Activated CD4-positive, alpha-beta T cell treated with anti-CD3 and anti-CD28 coated beads, Interleukin-2, amount 50 U/mL, for 16 hours (primary cell): ENCODE data around the gene APOBEC3H.

ENCODE experiments used
- DNase-seq: peaks from one replicate; pipeline ENCODE4 v3.0.0-alpha.2; 2020

APOBEC3H gene

GRCh38 chr22:39138357-39138997, 41.4 kb downstream of the APOBEC3H start:
- no peak for DNase-seq

DNA sequence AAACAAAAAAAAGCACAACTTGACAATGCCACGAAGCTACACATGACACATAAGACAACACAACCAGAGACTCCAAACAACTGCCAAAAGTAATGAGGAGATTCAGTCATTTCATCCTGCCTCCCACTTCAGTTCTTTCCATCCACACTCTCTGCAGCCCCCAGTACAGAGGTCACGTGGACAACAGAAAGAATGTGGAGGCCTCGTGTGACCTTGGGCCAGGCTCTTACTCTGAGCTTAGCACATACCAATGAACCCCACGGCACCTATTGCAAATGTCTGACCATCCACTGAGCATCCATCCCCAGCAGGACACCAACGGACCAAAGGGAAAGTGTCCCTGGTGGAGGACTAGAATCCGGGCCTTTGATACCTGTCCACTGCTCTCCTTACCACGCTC, 42.9 kb downstream of the APOBEC3H start:
- no peak for DNase-seq

- no peak for DNase-seq
Measured at GRCh38 chr22:39142088-39142680, 45.1 kb downstream of the APOBEC3H start.

DNA sequence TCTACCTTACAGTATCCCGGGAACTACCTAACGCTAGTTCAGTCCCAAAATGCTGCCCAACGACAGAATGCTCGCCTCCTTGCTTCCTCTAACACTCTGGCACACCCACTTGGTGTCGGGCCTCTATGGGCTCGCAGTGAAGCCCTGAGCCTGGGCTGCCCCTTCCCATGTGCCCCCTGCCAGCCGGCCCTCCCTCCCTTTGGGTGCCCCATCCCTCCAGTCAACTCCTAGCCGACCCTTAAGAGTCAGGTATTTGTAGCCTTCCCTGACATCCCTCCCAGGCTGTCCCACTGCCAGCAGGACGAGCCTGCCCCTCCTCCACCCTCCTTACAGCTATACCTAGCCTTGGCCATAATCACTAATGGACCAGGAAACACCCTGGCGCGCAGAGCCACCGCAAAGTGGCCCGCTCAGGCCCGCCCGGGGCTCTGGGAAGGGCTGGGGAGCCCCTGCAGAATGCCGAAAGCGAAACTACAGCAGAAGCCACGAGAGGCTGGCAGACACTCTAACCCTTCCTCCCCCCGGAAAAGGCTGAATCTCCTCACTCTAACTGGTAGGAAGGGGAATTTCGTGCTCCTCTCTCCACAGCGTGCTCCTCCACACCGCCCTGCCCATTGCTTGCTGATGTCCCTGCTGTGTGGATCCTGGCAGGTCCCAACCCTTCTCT, 47.2 kb downstream of the APOBEC3H start:
- peak; percentile 74 for DNase-seq

- DNase-seq = no peak
Measured at GRCh38 chr22:39146256-39147101, 49.4 kb downstream of the APOBEC3H start.

DNA sequence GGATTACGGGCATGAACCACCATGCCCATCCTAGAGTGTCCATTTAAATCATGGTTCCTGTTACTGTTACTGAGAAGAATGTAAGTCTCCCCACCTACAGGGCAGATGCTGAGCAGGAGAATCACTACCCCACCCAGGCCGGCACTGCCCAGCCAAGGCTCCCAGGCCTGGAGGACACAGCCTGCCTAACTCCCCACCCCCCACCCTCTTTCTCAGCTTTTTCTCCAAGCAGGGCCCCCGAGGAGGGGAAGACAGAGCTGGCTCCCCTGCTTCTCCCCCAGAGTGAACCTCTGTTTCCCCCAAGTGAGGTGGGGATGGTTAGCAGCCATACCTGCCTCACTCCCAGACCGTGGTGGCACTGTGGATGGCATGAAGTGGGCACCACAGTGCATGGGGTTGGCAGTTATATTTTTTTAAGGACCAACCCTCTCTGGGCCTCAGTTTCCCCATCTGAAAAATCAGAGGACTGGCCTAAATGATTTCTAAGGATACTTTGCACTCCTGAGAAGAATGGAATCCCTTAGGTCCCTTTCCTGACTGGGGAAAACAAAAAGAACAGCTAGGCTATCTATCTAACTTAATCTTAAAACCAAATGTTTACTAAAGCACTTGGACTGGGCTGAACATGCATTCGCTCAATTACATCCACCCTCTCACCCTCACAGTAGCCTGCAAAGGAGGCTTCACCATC, 50.4 kb downstream of the APOBEC3H start:
- no peak for DNase-seq

DNA sequence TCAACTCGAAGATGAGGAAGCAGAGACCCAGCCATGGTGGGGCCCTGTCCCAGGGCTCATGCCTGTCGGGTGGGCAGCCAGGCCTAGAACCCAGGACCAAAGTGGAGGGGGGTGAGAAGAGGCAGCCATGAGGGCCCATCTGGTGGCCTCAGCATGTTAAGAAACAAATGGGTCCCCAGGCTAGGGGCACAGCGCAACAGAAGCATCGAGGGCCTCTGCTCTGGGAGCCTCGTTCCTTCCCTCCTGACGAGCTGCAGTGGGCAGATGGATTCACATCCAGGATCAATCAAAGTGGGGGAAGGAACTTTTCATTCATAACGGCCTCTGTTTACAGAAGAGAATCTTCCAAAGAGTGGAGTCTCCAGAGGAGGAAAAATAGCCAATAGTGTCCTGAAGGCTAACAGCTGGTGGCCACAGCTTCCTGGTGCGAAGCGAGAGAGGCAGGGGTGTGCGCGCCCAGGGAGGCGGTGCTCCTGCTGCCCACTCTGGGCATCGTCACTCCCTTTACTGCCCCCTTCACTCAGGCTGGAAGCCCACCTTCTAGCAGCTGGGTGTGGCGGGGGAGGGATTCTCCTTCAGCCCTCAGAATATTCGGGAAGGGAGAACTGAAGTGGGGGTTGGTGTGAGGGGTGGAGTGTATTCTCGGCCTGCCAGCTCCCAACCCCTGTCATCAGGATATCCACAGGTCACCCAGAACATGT, 51.1 kb downstream of the APOBEC3H start:
- DNase-seq = no peak

DNA sequence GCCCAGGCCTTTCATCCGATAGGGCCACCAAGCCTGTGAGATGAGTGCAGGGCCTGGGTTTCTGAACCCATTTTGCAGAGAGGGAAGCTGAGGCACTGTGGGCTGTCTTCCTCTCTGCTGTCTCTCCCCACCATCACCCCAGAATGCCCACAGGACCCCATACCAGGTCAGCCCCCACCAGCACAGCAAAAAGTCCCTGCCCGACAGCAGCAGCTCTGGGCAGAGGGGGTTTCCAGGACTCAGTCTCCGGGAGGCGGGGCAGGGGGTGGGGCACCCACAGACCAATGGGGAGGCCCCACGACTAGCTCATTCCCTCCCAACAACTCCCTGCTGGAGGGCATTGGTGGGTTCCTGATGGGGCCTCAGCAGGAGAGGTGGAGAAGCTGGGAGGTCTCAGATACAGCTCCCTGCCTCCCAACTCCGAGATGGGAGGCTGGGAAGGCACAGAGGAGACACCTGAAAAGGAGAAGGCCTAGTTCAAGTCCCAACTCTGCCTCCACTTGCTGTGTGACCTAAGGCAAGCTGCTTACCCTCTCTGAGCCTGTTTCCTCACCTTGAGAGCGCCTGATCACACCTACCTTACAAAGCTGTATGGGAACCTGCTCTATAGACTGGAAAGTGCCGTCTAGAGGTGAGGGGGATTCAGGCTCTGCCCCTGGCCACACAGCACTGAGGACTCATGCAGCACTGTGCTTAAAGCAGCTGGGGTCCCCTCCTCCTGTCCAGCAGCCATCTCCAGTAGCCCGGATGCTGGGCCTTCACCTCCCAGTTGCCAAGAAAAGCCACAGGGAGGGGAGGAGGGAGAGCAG, 51.9 kb downstream of the APOBEC3H start:
- DNase-seq = peak; percentile 67

GRCh38 chr22:39149915-39150847, 53.1 kb downstream of the APOBEC3H start:
- no peak for DNase-seq

GRCh38 chr22:39150848-39151215, 53.8 kb downstream of the APOBEC3H start:
- no peak for DNase-seq

DNA sequence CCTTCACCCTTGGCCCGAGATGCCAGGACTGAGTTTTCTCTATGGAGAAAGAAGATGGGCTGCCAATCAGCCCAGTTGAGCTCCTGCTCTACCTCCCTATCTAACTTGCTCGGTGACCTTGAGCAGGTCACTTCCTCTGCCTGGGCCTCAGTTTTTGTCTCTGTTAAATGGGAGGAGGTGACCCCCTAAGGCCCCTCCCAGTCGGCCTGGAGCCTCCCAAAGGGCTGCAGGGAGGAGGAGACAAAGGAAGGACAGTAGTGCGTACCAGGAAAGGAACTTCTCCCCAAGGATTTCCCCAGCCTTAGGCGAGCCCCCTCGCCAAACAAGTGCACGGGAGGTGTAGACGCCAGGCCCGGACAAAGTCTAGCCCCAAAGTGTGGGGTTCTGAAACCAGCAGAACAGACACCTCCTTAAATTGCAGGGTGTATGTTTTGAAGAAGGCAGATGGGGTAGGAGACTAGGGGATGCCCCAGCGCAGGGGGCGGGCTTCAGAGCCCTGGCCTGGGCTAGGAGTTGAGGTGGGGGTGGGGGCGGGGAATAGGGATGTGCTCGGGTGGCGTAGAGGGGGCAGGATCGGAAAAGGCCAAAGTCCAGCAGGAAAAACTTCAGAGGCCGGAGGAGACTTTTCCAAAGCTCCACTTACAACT, 54.4 kb downstream of the APOBEC3H start:
- no peak for DNase-seq

DNA sequence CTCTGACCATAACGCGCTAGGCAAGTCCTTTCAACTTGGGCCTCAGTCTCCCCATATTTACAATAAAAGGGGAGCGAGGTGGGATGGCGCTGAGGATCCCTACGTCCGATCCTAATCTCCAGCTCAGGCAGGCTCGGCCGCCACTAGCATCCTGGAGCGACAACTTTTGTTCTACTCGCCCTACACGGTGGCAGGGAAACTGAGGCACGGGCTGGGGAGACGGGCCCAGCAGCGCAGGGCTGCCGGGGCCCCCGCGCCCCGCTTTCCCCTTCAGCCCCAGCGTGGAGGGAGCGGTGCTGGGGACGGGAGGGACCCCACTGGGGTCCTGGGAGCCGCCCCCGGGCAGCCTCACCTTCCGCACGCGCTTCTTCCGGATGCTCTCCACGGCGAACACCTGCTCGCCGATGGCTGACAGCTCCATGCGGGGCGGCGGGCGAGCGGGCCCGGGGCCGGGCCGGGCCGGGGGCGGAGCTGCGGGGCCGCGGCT, 55.0 kb downstream of the APOBEC3H start:
- DNase-seq = no peak

- peak; percentile 92 for DNase-seq
Measured at GRCh38 chr22:39152511-39153219, 55.6 kb downstream of the APOBEC3H start, which contains the start of gene CBX7. CBX7 (minus strand) TSS chr22:39152680; CDS start chr22:39152444, 236 bp downstream.

DNA sequence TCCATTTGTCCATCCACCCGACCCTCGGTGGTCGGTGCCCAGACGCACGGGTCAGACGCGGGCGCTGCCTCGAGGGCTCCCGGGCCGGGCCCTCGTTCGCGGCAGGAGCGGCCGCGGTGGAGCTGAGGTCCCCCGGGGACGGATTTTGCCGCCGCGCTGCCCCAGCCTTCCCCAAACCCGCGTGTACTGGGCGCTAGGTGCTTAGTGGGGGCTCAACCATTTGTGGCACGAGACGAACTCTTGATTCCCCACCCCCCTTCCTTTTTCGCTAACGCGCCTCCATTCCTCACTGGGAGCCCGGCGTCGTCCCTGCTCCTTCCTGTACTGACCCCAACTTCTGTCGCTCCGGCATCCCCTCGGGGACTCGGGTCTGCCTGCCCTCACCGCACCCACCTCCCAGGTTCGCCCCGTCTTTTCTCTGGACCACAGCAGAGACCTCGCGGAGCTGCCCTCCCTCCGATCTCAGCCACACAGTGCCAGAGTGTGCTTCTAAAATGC, 56.2 kb downstream of the APOBEC3H start:
- no peak for DNase-seq
